GM21723 (cell line): ENCODE data around the gene CCDC183.
"Not testable (repeated sequence)": the region's sequence is repeated elsewhere in the genome, so short reads cannot be mapped to it uniquely, and the experiment has no call there.

Source experiments
- ATAC-seq: cut with Tn5 transposase; IDR thresholded peaks from one replicate; pipeline ENCODE4 v1.9.1; 2021; ENCODE audit warnings: mild to moderate bottlenecking, moderate library complexity; ENCODE audit not compliant: unreplicated experiment

CCDC183 gene

GRCh38 chr9:136837146-136837855, 41.2 kb downstream of the CCDC183 start:
- ATAC-seq: no peak

- not testable (repeated sequence) for ATAC-seq
Measured at GRCh38 chr9:136837856-136838277, 41.7 kb downstream of the CCDC183 start.

- ATAC-seq: no peak
Measured at GRCh38 chr9:136838314-136839228, 42.4 kb downstream of the CCDC183 start.

GRCh38 chr9:136839229-136840139, 43.3 kb downstream of the CCDC183 start:
- no peak for ATAC-seq

- ATAC-seq: no peak
Measured at GRCh38 chr9:136840140-136840876, 44.2 kb downstream of the CCDC183 start.

GRCh38 chr9:136840877-136841645, 44.9 kb downstream of the CCDC183 start:
- no peak for ATAC-seq

- not testable (repeated sequence) for ATAC-seq
Measured at GRCh38 chr9:136841646-136842379, 45.7 kb downstream of the CCDC183 start.

GRCh38 chr9:136842380-136842948, 46.3 kb downstream of the CCDC183 start, which contains the start of gene AJM1:
Gene AJM1 (plus strand): TSS chr9:136842478. CDS start chr9:136844415, 1,937 bp downstream.
- ATAC-seq: peak; percentile 73

- ATAC-seq: not testable (repeated sequence)
Measured at GRCh38 chr9:136843159-136843800, 47.1 kb downstream of the CCDC183 start.

- ATAC-seq: not testable (repeated sequence)
Measured at GRCh38 chr9:136843801-136844740, 47.9 kb downstream of the CCDC183 start.

GRCh38 chr9:136844761-136845464, 48.8 kb downstream of the CCDC183 start:
- no peak for ATAC-seq

GRCh38 chr9:136845465-136846260, 49.5 kb downstream of the CCDC183 start:
- no peak for ATAC-seq

GRCh38 chr9:136846376-136847087, 50.4 kb downstream of the CCDC183 start:
- no peak for ATAC-seq

- no peak for ATAC-seq
Measured at GRCh38 chr9:136847088-136847825, 51.1 kb downstream of the CCDC183 start.
